Dedifferentiated amniotic fluid mesenchymal stem cell (primary cell): ENCODE results near the gene C1QA.

ENCODE experiments used
- DNase-seq: peaks from one replicate; pipeline ENCODE4 v3.0.0-alpha.2; 2016; ENCODE audit errors: extremely low spot score

Gene C1QA

GRCh38 chr1:22636353-22636752, at the start of gene C1QA:
Gene C1QA (plus strand): TSS chr1:22636628. CDS start chr1:22637617, 989 bp downstream.
- DNase-seq = no peak

GRCh38 chr1:22587247-22587646, 49.2 kb upstream of the C1QA start:
- no peak for DNase-seq

- no peak for DNase-seq
These were observed 47.5 kb upstream of the C1QA start for GRCh38 chr1:22588899-22589422.

GRCh38 chr1:22591576-22591975, 44.9 kb upstream of the C1QA start:
- no peak for DNase-seq

GRCh38 chr1:22592051-22592450, 44.4 kb upstream of the C1QA start:
- DNase-seq = no peak

GRCh38 chr1:22592919-22593790, 43.3 kb upstream of the C1QA start:
- DNase-seq = no peak

- DNase-seq = no peak
These were observed 42.0 kb upstream of the C1QA start for GRCh38 chr1:22594396-22594795.

- DNase-seq = no peak
These were observed 41.3 kb upstream of the C1QA start for GRCh38 chr1:22595108-22595507.

- DNase-seq = no peak
These were observed 39.0 kb upstream of the C1QA start for GRCh38 chr1:22597301-22597965.

- DNase-seq = no peak
These were observed 38.4 kb upstream of the C1QA start for GRCh38 chr1:22597996-22598395.

GRCh38 chr1:22598736-22599135, 37.7 kb upstream of the C1QA start:
- DNase-seq = no peak

- DNase-seq = no peak
These were observed 36.2 kb upstream of the C1QA start for GRCh38 chr1:22600071-22600816.

GRCh38 chr1:22600817-22601605, 35.4 kb upstream of the C1QA start:
- DNase-seq = no peak

- no peak for DNase-seq
These were observed 34.8 kb upstream of the C1QA start for GRCh38 chr1:22601610-22602009.

- DNase-seq = no peak
These were observed 34.2 kb upstream of the C1QA start for GRCh38 chr1:22602060-22602740.

GRCh38 chr1:22606161-22606560, 30.3 kb upstream of the C1QA start:
- DNase-seq = no peak

GRCh38 chr1:22607154-22607553, 29.3 kb upstream of the C1QA start:
- DNase-seq = no peak

- DNase-seq = no peak
These were observed 28.1 kb upstream of the C1QA start for GRCh38 chr1:22608361-22608760.

GRCh38 chr1:22609291-22609690, 27.1 kb upstream of the C1QA start:
- DNase-seq = no peak

GRCh38 chr1:22611530-22611947, 24.9 kb upstream of the C1QA start:
- DNase-seq = no peak
